Measurements from ENCODE around the gene RAB19. TPM values are rescaled to one million over a fixed set of nuclear protein-coding genes. Genes with fewer than 3 reads are reported as not detected.

Gene RAB19
- total and polyA plus RNA-seq, 9 of the 15 experiments (the other 6 are each of a cell fraction or from before 2014, with no cell fraction given), result not detected

DNA sequence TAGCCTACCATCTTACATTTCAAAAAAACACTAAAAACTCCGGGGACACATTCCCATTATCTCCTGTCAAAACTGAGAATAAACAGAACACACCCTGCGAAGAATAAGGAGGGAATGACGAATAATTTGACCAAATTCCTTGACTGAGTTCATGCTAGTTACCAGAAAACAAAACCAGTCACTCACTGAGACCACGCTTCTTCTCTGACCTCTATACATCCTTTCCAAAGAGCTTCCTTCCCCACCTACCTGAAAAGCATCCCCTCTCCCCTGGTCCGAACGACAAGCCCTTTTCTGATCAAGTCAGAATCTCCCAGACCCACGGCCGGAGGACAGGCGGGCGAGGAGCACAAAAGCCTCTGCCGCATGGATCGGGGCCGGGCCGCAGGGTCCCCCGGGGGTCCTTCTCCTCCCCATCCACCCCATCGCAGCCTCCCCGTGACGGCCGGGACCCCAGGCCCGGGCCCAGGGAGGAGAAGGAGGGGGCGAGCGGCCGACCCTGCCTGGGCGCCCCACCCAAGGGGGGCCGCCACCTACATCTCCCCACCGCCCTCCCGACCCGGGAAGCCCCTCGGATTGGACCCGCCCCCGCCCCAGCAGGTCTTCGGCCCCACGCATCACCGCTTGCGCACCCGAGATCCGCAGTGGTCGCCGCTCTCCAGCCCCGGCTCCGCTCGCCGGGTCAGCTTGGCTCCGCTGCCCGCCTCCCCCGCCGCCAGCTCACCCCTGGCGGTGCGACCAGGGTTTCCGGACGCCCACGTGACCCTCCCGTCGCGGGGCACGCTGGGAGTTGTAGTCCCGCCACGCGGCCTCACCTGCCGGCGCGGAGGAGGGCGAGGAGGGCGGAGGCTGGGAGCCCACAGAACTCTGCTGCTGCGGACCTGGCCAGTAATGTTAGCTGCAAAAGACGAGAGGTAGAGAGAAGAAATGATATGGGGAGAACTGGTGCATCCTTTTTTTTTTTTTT is 5.8 kb upstream of the RAB19 start, which contains the start of gene SLC37A3 (continued):
- peak; percentile 73; the same call in 1 of the 2 replicates for TF ChIP-seq MYNN (IDR thresholded peaks at IDR 0.05)
- peak; percentile 65; the same call in 1 of the 2 replicates for TF ChIP-seq MYNN (CRISPR knock-in tag; IDR thresholded peaks at IDR 0.05)
- TF ChIP-seq, protein P1, sequence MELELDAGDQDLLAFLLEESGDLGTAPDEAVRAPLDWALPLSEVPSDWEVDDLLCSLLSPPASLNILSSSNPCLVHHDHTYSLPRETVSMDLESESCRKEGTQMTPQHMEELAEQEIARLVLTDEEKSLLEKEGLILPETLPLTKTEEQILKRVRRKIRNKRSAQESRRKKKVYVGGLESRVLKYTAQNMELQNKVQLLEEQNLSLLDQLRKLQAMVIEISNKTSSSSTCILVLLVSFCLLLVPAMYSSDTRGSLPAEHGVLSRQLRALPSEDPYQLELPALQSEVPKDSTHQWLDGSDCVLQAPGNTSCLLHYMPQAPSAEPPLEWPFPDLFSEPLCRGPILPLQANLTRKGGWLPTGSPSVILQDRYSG (tag; conservative IDR thresholded peaks at IDR 0.05; ENCODE audit: low read depth), result no peak
- TF ChIP-seq, protein P2, sequence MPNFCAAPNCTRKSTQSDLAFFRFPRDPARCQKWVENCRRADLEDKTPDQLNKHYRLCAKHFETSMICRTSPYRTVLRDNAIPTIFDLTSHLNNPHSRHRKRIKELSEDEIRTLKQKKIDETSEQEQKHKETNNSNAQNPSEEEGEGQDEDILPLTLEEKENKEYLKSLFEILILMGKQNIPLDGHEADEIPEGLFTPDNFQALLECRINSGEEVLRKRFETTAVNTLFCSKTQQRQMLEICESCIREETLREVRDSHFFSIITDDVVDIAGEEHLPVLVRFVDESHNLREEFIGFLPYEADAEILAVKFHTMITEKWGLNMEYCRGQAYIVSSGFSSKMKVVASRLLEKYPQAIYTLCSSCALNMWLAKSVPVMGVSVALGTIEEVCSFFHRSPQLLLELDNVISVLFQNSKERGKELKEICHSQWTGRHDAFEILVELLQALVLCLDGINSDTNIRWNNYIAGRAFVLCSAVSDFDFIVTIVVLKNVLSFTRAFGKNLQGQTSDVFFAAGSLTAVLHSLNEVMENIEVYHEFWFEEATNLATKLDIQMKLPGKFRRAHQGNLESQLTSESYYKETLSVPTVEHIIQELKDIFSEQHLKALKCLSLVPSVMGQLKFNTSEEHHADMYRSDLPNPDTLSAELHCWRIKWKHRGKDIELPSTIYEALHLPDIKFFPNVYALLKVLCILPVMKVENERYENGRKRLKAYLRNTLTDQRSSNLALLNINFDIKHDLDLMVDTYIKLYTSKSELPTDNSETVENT (CRISPR knock-in tag; IDR thresholded peaks at IDR 0.05), result peak; percentile 83
- peak; percentile 95 for TF ChIP-seq POLR2G (IDR thresholded peaks at IDR 0.05; ENCODE audit: low read depth, low read length)
- no peak for TF ChIP-seq CREBBP (IDR thresholded peaks at IDR 0.05; ENCODE audit: low read depth, low read length)
- TF ChIP-seq ETV1 (tag; conservative IDR thresholded peaks at IDR 0.05; ENCODE audit: low read depth), result peak; percentile 76
- TF ChIP-seq PTBP1 (IDR thresholded peaks at IDR 0.05; ENCODE audit: low read depth, low read length), result no peak
- TF ChIP-seq ZNF778 (CRISPR knock-in tag; IDR thresholded peaks at IDR 0.05), result no peak
- TF ChIP-seq SETDB1 (IDR thresholded peaks at IDR 0.05; ENCODE audit: low read length), result no peak
- no peak for TF ChIP-seq ZNF445 (CRISPR knock-in tag; IDR thresholded peaks at IDR 0.05; ENCODE audit: low read depth)
- TF ChIP-seq, protein P3, sequence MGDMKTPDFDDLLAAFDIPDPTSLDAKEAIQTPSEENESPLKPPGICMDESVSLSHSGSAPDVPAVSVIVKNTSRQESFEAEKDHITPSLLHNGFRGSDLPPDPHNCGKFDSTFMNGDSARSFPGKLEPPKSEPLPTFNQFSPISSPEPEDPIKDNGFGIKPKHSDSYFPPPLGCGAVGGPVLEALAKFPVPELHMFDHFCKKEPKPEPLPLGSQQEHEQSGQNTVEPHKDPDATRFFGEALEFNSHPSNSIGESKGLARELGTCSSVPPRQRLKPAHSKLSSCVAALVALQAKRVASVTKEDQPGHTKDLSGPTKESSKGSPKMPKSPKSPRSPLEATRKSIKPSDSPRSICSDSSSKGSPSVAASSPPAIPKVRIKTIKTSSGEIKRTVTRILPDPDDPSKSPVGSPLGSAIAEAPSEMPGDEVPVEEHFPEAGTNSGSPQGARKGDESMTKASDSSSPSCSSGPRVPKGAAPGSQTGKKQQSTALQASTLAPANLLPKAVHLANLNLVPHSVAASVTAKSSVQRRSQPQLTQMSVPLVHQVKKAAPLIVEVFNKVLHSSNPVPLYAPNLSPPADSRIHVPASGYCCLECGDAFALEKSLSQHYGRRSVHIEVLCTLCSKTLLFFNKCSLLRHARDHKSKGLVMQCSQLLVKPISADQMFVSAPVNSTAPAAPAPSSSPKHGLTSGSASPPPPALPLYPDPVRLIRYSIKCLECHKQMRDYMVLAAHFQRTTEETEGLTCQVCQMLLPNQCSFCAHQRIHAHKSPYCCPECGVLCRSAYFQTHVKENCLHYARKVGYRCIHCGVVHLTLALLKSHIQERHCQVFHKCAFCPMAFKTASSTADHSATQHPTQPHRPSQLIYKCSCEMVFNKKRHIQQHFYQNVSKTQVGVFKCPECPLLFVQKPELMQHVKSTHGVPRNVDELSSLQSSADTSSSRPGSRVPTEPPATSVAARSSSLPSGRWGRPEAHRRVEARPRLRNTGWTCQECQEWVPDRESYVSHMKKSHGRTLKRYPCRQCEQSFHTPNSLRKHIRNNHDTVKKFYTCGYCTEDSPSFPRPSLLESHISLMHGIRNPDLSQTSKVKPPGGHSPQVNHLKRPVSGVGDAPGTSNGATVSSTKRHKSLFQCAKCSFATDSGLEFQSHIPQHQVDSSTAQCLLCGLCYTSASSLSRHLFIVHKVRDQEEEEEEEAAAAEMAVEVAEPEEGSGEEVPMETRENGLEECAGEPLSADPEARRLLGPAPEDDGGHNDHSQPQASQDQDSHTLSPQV (IDR thresholded peaks at IDR 0.05), result no peak
- TF ChIP-seq ZNF696 (CRISPR knock-in tag; conservative IDR thresholded peaks at IDR 0.05), result no peak
- no peak for TF ChIP-seq SRSF7 (optimal IDR thresholded peaks at IDR 0.05; ENCODE audit: low read depth, low read length)
- TF ChIP-seq NONO (IDR thresholded peaks at IDR 0.05; ENCODE audit: low read depth in 2 of 2, low read length in 1 of 2), result peak in 1 of 2 experiments; percentile 49; a peak in 2 of 4 replicates
- no peak for TF ChIP-seq MIER1 (IDR thresholded peaks at IDR 0.05; ENCODE audit: low read depth)
